Skin epidermis (tissue), 12 donors: ENCODE results near the gene SNRPB.
A peak's percentile ranks its signal among the peaks of the same experiment; 100 is the strongest.
"Not testable (repeated sequence)": the region's sequence is repeated elsewhere in the genome, so short reads cannot be mapped to it uniquely, and the experiment has no call there.

Experiments used
- H3K27ac ChIP-seq, 21 experiments: fragments of 200-600 bp; sonication (generic) in 11 of 21; one replicate each; pipeline ENCODE4 v1.5.0; 2020; ENCODE audit warnings: mild to moderate bottlenecking in 3 of 21, inconsistent platforms in 2 of 21, moderate library complexity in 2 of 21
- H3K4me3 ChIP-seq, 7 experiments: fragments of 200-600 bp; sonication (generic) in 2 of 7; one replicate each; pipeline ENCODE4 v1.5.0; 2020; ENCODE audit warnings: inconsistent platforms in 2 of 7, mild to moderate bottlenecking in 2 of 7, moderate library complexity in 1 of 7

SNRPB gene

DNA sequence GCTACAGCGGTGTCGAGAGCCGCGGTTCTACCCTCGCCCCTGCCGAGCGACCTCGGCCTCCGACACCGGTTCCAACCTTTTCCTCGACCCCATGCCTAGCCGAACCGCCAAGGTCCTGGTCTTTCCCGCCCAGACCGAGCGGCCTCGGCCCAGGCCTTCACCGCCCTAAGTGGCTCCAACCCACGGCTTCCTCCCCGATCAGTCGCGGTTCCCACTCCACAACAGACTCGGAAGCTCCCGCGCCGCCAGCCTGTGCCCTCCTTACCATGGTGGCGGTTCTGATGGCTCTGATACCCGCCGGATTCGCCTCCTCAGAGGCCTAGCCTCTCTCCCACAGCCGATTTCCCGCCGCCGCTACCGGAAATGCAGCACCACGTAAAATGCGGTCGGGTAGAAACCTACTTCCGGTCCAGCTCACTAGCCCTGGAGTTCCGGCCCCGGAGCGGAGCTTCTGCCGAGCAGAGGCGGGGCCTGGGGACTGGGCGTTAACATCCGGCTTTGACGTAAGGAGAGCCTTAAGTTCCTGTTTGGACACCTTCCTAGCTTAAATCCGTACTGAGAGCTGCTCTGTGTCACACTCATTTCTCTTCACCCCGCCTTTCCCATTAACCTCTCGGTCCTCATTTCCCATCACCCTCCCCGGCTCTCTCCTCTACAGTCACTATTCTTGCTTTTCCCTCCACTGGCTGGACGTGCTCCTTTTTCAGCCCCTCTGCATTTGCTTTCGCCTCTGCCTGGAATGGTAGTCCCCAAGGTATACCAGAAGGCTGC is at the start of gene SNRPB:
SNRPB (minus strand) TSS at position 367 of the 771 bp plus-strand sequence; CDS start at position 268, 99 bp downstream.
- H3K27ac ChIP-seq = peak within 1 kb of the TSS; percentile 85 to 98 (median 91)
- H3K4me3 ChIP-seq = peak within 1 kb of the TSS; percentile 63 to 99 (median 73)

DNA sequence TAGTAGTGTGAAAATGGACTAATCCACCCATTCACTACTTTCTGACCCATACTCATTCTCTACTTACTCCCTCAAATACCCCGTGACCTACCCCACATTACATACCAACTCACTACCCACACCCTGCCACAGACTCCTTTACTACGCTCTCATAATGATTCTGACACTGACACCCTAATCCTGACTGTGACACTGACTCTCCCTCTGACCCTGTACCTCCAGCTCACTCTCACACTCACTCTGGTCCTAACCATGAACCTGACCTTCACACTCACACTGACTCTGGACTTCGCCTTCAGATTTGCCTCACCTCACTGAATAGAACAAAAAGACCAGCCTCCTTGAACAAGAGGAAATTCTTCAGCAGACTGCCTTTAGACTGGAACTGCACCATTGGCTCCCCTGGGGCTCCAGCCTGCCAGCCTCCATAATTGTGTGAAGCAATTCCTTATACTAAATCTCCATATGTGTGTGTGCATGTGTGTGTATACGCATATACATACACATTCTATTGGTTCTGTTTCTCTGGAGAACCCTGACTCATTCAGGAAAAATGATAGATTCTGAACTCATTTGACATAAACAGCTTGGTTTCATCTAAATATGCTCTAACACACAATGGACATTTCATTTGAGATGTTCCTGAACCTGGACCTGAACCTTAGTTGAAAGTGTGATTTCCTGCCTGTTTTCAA is 48.7 kb upstream of the SNRPB start:
- Histone ChIP-seq H3K27ac (no peak overlapping the region), H3K4me3 (no peak overlapping the region)

- Histone ChIP-seq H3K27ac (no peak overlapping the region), H3K4me3 (no peak overlapping the region)
Observed at GRCh38 chr20:2518558-2518957, 48.0 kb upstream of the SNRPB start.

GRCh38 chr20:2518096-2518495 is 47.5 kb upstream of the SNRPB start:
- H3K27ac ChIP-seq = no peak overlapping the region
- H3K4me3 ChIP-seq = no peak overlapping the region

GRCh38 chr20:2516399-2516798 is 45.8 kb upstream of the SNRPB start:
- Histone ChIP-seq H3K4me3 (no peak overlapping the region), H3K27ac (no peak overlapping the region)

DNA sequence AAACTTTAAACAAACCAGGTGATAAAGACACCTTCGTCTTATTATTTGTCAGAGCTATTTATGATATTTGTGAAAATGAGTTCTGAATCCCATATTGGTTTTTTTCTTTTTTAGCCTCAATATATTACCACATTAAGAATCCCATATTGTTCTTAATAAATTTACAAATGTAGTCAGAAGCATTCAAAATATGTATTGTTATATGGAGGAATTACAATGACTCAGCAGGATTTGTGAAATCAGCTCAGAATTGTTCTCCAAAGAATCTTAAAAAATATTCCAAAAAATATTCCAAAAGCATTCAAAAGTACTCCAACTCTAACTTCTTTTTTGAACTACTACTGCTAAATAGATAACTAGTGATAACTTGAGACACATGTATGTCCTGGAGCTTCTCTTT is 44.6 kb upstream of the SNRPB start:
- no peak overlapping the region for H3K27ac ChIP-seq
- H3K4me3 ChIP-seq = no peak overlapping the region

GRCh38 chr20:2509794-2510193 is 39.2 kb upstream of the SNRPB start:
- Histone ChIP-seq H3K27ac (peak overlapping the region in 2 of 21 experiments; percentile 85 to 92), H3K4me3 (peak overlapping the region in 3 of 7 experiments; percentile 76 to 88 (median 78))

DNA sequence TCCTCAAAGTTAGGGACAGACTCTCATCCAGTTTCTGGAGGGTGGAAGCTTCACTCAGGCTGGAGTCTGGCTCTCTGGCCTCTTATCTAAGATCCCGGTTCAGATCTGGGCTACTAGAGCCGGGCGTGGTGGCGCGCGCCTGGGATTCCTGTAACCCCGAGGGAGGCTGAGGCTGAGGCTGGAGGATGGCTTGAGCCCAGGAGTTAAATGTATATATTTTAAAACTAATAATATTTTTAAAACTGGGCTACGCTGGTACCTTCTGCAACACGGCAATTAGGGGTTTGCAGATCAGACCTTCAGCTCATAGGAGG is 38.8 kb upstream of the SNRPB start:
- peak overlapping the region in 20 of 21 experiments; percentile 55 to 97 (median 90) for H3K27ac ChIP-seq
- H3K4me3 ChIP-seq = peak overlapping the region; percentile 50 to 88 (median 67)

DNA sequence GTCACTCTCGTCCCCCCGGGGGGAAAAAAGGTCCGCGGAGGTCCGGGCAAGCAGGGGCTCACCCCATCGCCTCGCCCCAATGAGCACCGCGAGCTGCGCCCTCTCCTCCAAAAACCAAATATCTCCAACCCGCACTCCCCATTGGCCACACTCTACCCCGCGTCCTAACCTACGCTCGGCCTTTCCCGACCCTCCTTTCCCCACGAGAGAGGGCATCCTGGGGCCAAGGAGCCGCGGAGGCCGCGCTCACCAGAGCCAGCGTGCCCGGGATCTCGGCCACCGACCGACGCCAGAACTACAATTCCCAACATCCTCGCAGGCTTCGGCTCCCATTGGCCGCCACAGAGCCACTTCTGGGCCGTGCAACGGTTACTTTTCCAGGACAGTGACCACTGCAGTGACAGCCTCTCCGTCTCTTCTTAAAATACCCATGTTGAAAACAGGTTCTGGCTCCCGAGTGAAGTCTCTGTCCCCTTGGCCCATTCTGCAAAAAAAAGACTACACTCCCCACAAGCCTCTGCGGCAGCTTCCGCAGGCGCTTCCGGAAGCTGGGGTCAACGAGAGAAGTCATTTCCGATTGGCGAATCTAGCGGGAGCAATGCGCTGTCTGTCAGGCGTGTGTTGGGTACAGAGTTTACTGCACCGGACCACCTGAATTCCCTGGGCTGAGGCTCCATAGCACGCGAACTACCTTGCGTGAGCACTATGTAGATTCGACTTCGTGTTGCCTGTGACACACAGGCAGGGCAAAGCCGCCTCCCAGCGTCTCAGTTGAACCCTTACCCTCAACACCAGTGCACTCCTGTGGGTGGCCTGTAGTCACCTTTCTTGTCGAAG is 38.3 kb upstream of the SNRPB start, which contains the start of gene ZNF343:
ZNF343 (minus strand) TSS at position 285 of the 837 bp plus-strand sequence. CDS start 15,020 bp downstream, outside the sequence.
- Histone ChIP-seq H3K27ac (peak within 1 kb of the TSS; percentile 55 to 97 (median 89)), H3K4me3 (peak within 1 kb of the TSS; percentile 50 to 88 (median 67))

DNA sequence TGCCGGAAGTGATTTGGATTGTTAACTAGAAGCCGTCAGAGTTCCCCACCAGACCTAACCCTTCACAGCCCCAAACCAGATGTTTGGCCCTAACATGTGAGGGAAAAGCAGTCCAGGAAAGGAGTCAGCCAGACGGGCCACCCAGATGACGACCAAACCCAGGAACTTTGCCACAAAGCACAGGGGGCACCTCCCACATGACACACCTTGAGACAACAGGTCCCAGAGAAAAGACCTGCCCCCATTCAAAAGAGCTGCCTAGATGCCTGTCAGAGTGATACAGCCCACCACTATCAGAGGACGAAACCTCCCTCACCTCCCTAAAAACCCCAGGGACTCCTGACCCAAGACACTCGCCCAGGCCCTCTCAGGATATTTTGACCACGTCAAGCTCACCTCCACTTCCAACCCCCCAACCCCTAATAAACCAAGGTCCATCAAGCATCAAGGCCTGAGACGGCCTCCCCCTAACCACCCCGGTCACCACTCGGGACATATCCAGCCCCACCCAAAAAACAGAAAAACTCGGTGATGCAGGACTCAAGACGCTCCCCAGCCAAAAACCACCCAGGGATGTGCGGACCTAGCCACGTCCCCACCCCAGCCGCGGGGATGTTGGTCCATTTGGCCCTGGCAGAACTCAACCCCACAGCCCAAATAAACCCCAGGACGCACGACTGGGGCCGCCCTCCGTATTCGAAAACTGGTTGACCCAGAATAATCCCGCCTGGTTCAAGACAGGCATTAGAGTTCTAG is 37.5 kb upstream of the SNRPB start:
- peak overlapping the region; percentile 55 to 97 (median 89) for H3K27ac ChIP-seq
- H3K4me3 ChIP-seq = peak overlapping the region; percentile 50 to 88 (median 67)

GRCh38 chr20:2507464-2507863 is 36.9 kb upstream of the SNRPB start:
- H3K27ac ChIP-seq = peak overlapping the region in 5 of 21 experiments; percentile 85 to 97 (median 88)
- peak overlapping the region in 2 of 7 experiments; percentile 76 to 78 for H3K4me3 ChIP-seq

DNA sequence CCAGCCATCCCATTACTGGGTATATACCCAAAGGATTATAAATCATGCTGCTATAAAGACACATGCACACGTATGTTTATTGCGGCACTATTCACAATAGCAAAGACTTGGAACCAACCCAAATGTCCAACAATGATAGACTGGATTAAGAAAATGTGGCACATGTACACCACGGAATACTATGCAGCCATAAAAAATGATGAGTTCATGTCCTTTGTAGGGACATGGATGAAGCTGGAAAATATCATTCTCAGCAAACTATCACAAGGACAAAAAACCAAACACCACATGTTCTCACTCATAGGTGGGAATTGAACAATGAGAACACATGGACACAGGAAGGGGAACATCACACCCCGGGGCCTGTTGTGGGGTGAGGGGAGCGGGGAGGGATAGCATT is 35.8 kb upstream of the SNRPB start:
- not testable (repeated sequence) for H3K27ac ChIP-seq, H3K4me3 ChIP-seq

DNA sequence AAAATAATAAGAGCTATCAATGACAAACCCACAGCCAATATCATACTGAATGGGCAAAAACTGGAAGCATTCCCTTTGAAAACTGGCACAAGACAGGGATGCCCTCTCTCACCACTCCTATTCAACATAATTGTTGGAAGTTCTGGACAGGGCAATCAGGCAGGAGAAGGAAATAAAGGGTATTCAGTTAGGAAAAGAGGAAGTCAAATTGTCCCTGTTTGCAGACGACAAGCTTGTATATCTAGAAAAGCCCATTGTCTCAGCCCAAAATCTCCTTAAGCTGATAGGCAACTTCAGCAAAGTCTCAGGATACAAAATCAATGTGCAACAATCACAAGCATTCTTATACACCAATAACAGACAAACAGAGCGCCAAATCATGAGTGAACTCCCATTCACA is 34.2 kb upstream of the SNRPB start:
- H3K27ac ChIP-seq, H3K4me3 ChIP-seq: not testable (repeated sequence)

DNA sequence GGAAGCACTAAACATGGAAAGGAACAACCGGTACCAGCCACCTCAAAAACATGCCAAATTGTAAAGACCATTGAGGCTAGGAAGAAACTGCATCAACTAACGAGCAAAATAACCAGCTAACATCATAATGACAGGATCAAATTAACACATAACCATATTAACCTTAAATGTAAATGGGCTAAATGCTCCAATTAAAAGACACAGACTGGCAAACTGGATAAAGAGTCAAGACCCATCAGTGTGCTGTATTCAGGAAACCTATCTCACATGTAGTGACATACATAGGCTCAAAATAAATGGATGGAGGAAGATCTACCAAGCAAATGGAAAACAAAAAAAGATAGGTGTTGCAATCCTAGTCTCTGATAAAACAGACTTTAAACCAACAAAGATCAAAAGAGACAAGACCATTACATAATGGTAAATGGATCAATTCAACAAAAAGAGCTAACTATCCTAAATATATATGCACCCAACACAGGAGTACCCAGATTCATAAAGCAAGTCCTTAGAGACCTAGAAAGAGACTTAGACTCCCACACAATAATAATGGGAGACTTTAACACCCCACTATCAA is 32.3 kb upstream of the SNRPB start:
- not testable (repeated sequence) for H3K4me3 ChIP-seq, H3K27ac ChIP-seq

DNA sequence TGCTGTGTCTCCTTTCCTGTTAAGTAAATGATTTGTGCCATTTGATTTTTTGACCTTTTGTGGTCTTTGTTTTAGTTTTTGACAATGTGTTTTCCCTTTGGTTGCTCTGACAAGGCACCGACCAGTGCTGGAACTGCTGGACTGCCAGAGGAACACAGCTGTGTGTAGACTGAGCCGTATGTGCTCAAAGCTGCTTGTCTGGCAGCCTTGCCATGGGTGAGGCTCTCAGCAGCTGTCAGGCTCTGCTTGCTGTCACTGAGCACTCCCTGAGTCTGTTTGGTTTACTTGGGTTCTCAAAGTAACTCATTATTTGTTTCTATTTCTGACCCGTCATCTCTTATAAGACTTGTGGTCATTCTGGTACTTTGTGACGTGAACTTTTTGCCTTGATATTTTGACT is 15.1 kb upstream of the SNRPB start:
- Histone ChIP-seq H3K4me3 (no peak overlapping the region), H3K27ac (no peak overlapping the region)

- Histone ChIP-seq H3K27ac (no peak overlapping the region), H3K4me3 (no peak overlapping the region)
Observed at GRCh38 chr20:2485080-2485479, 14.5 kb upstream of the SNRPB start.

DNA sequence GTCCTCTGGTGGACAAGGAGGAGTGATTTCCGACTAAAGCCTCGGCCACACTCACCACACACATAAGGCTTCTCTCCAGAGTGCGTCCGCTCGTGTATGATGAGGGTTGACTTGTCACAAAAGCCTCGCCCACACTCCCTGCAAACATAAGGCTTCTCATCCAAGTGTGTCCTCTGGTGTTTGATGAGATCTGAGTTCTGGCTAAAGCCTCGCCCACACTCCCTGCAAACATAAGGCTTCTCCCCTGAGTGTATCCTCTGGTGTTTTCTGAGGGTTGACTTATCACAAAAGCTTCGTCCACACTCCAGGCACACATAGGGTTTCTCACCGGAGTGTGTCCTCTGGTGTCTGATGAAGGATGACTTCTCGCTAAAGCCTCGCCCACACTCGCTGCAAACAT is 12.9 kb upstream of the SNRPB start:
- H3K4me3 ChIP-seq = no peak overlapping the region

DNA sequence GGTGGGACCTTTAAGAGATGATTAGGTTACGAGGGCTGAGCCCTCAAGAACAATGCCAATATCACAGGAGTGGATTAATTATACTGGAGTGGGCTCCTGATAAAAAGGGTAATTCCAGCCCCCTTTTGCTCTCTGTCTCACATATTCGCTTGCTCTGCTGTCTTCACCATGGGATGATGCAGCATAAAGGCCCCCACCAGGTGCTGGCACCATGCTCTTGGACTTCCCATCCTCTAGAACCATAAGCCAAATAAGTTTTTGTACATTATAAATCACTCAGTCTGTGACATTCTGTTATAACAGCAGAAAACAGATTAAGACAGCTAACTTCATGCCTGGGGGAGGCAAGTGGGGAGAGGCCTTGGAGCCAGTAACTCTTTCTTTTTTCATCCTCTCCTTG is 9.8 kb upstream of the SNRPB start:
- H3K4me3 ChIP-seq = no peak overlapping the region
- H3K27ac ChIP-seq = no peak overlapping the region

More for the DNA sequence above, 12.9 kb upstream of the SNRPB start:
- H3K27ac ChIP-seq = no peak overlapping the region
